SHP77 (cell line): ENCODE data around the gene TNNT2.

Experiments used
- DNase-seq, 2 experiments: peaks; one replicate each; lab custom pipeline; 2025; lab: John Stamatoyannopoulos, UW

Gene TNNT2

GRCh38 chr1:201356701-201357100 lies 20.8 kb downstream of the TNNT2 start:
- no peak for DNase-seq

- no peak for DNase-seq
Measured at GRCh38 chr1:201356236-201356635, 21.2 kb downstream of the TNNT2 start.

GRCh38 chr1:201355471-201355870 lies 22.0 kb downstream of the TNNT2 start:
- DNase-seq = no peak

GRCh38 chr1:201354901-201355295 lies 22.6 kb downstream of the TNNT2 start:
- DNase-seq = no peak

- DNase-seq = no peak
Measured at GRCh38 chr1:201354151-201354900, 23.2 kb downstream of the TNNT2 start.

GRCh38 chr1:201353186-201353940 lies 24.1 kb downstream of the TNNT2 start:
- DNase-seq = no peak

GRCh38 chr1:201351617-201352016 lies 25.9 kb downstream of the TNNT2 start:
- no peak for DNase-seq

- no peak for DNase-seq
Measured at GRCh38 chr1:201350884-201351283, 26.6 kb downstream of the TNNT2 start.

GRCh38 chr1:201350361-201350725 lies 27.1 kb downstream of the TNNT2 start:
- no peak for DNase-seq

- no peak for DNase-seq
Measured at GRCh38 chr1:201349092-201349491, 28.4 kb downstream of the TNNT2 start.

GRCh38 chr1:201348211-201348566 lies 29.3 kb downstream of the TNNT2 start:
- peak in 1 of 2 experiments; percentile 25 for DNase-seq

- DNase-seq = no peak
Measured at GRCh38 chr1:201347498-201348210, 29.8 kb downstream of the TNNT2 start.

- no peak for DNase-seq
Measured at GRCh38 chr1:201346987-201347386, 30.5 kb downstream of the TNNT2 start.

- DNase-seq = no peak
Measured at GRCh38 chr1:201346337-201346939, 31.0 kb downstream of the TNNT2 start.

GRCh38 chr1:201345081-201345355 lies 32.5 kb downstream of the TNNT2 start:
- no peak for DNase-seq

GRCh38 chr1:201344206-201345080 lies 33.0 kb downstream of the TNNT2 start:
- no peak for DNase-seq

GRCh38 chr1:201341377-201341776 lies 36.1 kb downstream of the TNNT2 start:
- DNase-seq = no peak

- no peak for DNase-seq
Measured at GRCh38 chr1:201336711-201337450, 40.6 kb downstream of the TNNT2 start.

GRCh38 chr1:201335901-201336300 lies 41.6 kb downstream of the TNNT2 start:
- DNase-seq = no peak

- no peak for DNase-seq
Measured at GRCh38 chr1:201335174-201335870, 42.2 kb downstream of the TNNT2 start.
